ENCODE results near the gene TIE1.
A peak's percentile ranks its signal among the peaks of the same experiment; 100 is the strongest.

The TIE1 gene

DNA sequence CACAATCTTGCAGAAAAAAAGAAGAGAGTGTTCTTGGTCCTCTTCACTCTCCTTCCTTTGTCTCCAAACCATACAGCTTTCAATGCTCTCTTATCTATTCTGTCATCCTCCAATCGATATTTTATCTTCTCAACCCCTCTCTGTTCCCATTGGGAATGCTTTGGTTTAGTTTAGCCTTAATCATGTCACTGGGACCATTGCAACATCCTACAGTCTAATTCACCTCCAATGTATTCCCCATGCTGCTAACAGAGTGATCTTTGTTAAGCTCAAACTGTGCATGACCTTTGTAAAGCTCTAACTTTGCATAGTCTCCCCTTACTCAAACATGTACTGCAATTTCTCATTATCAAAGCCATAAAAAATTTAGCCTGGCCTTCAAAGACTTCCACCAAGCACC lies 39.8 kb downstream of the TIE1 start:
- DNase-seq (ENCODE audit: low read depth) = no peak
- H3K4me3 ChIP-seq (ENCODE audit: control insufficient read depth, low read depth, low read length) = no peak overlapping the region
- TF ChIP-seq, protein P1, sequence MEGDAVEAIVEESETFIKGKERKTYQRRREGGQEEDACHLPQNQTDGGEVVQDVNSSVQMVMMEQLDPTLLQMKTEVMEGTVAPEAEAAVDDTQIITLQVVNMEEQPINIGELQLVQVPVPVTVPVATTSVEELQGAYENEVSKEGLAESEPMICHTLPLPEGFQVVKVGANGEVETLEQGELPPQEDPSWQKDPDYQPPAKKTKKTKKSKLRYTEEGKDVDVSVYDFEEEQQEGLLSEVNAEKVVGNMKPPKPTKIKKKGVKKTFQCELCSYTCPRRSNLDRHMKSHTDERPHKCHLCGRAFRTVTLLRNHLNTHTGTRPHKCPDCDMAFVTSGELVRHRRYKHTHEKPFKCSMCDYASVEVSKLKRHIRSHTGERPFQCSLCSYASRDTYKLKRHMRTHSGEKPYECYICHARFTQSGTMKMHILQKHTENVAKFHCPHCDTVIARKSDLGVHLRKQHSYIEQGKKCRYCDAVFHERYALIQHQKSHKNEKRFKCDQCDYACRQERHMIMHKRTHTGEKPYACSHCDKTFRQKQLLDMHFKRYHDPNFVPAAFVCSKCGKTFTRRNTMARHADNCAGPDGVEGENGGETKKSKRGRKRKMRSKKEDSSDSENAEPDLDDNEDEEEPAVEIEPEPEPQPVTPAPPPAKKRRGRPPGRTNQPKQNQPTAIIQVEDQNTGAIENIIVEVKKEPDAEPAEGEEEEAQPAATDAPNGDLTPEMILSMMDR (IDR thresholded peaks at IDR 0.05; ENCODE audit: control insufficient read depth, insufficient read depth, low read depth, low read length, missing control alignments) = no peak

DNA sequence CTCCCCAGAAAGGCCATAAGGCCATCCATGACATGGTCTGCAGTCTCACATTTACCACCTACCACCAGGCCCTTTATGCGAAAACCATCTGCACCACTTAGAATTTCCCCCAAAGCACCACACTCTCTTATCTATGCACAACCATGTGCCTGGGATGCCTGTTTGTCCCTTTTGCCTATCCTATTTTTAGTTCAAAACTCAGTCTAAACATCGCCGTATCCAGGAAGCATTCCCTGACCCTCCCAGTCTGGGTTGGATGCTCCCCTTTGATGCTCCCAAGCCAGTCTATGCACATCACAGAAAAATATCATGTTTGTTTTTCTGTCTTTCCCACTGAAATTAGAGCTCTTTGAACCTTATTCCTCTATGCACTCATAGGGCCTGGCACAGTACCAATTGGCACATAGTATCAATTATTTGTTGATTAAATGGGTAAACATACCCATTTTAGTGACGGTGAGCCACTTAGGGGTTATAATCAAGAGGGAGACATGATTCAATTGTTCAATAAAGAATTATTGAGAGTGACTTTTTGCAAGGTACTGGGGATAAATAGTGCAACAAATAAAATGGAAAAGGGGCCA lies 43.6 kb downstream of the TIE1 start:
- TF ChIP-seq, protein P1 (IDR thresholded peaks at IDR 0.05; ENCODE audit: control insufficient read depth, insufficient read depth, low read depth, low read length, missing control alignments) = no peak
- H3K4me3 ChIP-seq (ENCODE audit: control insufficient read depth, low read depth, low read length) = no peak overlapping the region
- DNase-seq (ENCODE audit: low read depth) = no peak

DNA sequence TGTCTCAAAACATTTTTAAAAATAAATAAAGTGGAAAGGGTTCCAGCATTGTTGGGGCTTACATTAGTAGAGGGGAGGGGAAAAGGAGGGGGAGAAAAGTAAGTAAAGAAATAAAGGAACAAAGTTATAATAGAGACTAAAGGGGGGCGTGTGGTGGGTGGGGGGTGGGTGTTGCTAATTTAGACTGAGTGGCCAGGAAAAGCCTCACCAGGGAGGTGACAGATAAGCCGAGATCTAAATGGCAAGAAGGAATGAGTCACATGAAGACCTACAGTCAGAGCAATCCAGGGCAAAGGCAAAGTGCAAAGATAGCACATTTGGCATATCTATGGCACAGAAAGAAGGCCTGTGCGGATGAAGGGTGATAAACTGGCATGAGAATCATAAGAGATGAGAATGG lies 44.3 kb downstream of the TIE1 start:
- H3K4me3 ChIP-seq (ENCODE audit: control insufficient read depth, low read depth, low read length) = no peak overlapping the region
- TF ChIP-seq, protein P1 (IDR thresholded peaks at IDR 0.05; ENCODE audit: control insufficient read depth, insufficient read depth, low read depth, low read length, missing control alignments) = no peak
- no peak for DNase-seq (ENCODE audit: low read depth)

DNA sequence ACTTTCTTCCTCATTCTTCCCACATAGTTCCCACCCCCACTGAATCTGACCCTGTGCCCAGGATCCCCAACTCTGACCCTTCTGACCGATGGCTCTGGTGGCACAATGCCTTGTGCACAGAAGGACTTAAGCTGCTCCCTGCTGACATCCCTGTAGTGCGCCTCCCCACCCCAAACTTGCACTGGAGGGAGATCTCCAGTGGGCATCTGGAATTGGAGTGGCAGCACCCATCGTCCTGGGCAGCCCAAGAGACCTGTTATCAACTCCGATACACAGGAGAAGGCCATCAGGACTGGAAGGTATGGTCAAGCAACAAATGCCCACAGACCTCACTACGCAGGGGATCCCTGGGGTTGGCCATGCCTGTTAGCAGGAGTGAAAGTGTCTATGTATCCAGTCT lies 45.9 kb downstream of the TIE1 start:
- DNase-seq (ENCODE audit: low read depth) = no peak
- TF ChIP-seq, protein P1 (IDR thresholded peaks at IDR 0.05; ENCODE audit: control insufficient read depth, insufficient read depth, low read depth, low read length, missing control alignments) = no peak
- H3K4me3 ChIP-seq (ENCODE audit: control insufficient read depth, low read depth, low read length) = no peak overlapping the region

DNA sequence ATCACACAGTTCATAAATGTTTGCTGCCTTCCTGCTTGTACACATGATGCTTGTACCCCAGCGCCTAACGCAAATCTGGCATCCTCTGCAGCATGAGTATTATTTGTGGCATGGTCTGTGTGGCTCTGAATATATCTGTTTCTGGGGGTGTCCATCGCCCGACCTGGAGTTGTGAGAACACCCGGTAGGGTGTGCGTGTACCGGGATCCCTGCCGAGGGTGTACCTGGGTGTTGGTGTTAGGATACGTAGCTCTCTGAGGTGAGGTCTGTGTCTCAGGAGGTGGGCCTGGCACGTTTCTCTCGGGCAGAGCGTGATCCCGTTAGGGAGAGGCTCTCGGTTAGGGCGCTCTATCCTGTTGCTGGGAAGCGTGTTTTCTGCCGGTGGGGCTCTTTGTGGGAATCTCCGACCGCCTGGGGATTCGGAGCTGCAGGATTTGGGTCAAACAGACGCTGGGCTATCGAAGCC lies 47.6 kb downstream of the TIE1 start:
- DNase-seq (ENCODE audit: low read depth) = no peak
- H3K4me3 ChIP-seq (ENCODE audit: control insufficient read depth, low read depth, low read length) = peak overlapping the region; percentile 44
- TF ChIP-seq, protein P1 (IDR thresholded peaks at IDR 0.05; ENCODE audit: control insufficient read depth, insufficient read depth, low read depth, low read length, missing control alignments) = no peak

DNA sequence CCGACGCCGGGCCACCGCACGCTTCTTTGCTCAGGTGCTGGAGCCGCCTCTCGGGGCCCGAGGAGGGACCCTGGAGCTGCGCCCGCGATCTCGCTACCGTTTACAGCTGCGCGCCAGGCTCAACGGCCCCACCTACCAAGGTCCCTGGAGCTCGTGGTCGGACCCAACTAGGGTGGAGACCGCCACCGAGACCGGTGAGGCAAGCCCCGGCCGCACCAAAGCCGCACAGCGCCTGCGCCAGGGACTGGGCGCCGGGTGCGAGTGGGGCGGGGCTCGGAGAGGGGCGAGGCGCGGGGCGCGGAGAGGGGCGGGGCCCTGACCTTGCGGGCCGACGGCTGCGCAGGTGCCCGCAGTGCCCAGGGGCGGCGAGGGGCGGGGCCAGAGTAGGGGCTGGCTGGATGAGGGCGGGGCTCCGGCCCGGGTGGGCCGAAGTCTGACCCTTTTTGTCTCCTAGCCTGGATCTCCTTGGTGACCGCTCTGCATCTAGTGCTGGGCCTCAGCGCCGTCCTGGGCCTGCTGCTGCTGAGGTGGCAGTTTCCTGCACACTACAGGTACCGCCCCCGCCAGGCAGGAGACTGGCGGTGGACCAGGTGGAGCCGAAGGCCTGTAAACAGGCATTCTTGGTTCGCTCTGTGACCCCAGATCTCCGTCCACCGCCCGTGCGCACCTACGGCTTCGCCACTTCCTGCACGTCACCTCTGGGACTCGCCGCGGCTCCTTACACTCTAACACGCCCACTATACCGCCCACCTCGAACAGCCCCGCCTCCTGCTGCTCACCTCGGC lies 48.2 kb downstream of the TIE1 start:
- no peak for DNase-seq (ENCODE audit: low read depth)
- peak overlapping the region; percentile 44 for H3K4me3 ChIP-seq (ENCODE audit: control insufficient read depth, low read depth, low read length)

More for the DNA sequence above, 48.2 kb downstream of the TIE1 start:
- TF ChIP-seq, protein P1 (IDR thresholded peaks at IDR 0.05; ENCODE audit: control insufficient read depth, insufficient read depth, low read depth, low read length, missing control alignments) = no peak
